Neutrophil (primary cell): ENCODE results near the gene MFAP2.

Experiments used
- H3K27ac ChIP-seq: fragments of 200-600 bp; sonication (generic); 2 replicates; pipeline ENCODE4 v1.5.1; 2016; ENCODE audit warnings: mild to moderate bottlenecking, moderate library complexity
- H3K27me3 ChIP-seq: fragments of 200-600 bp; sonication (generic); 2 replicates; pipeline ENCODE4 v1.6.0; 2016; ENCODE audit warnings: mild to moderate bottlenecking
- H3K36me3 ChIP-seq: fragments of 200-600 bp; sonication (generic); 2 replicates; pipeline ENCODE4 v1.5.1; 2017
- H3K4me1 ChIP-seq, 2 experiments: fragments of 200-600 bp in 1 of 2; sonication (generic) in 1 of 2; 1 replicate in 1 of 2; 2 replicates in 1 of 2; pipeline versions ENCODE4 v1.5.1 to v1.6.1; 2013 to 2016; ENCODE audit warnings: low read depth in 1 of 2, low read length in 1 of 2, mild to moderate bottlenecking in 1 of 2, moderate library complexity in 1 of 2; ENCODE audit not compliant: control insufficient read depth in 1 of 2, insufficient read depth in 1 of 2
- H3K4me3 ChIP-seq, 2 experiments: fragments of 200-600 bp in 1 of 2; sonication (generic) in 1 of 2; 1 replicate in 1 of 2; 2 replicates in 1 of 2; pipeline ENCODE4 v1.5.1; 2013 to 2016; ENCODE audit warnings: low read depth in 1 of 2, low read length in 1 of 2, mild to moderate bottlenecking in 1 of 2, moderate library complexity in 1 of 2
- H3K9me3 ChIP-seq: fragments of 200-600 bp; sonication (generic); 2 replicates; pipeline ENCODE4 v1.5.1; 2016
- CTCF ChIP-seq: fragments of 200-600 bp; sonication (generic); IDR thresholded peaks from 2 replicates; pipeline ENCODE4 v1.5.1; 2016; ENCODE audit warnings: antibody characterized with exemption

Gene MFAP2

DNA sequence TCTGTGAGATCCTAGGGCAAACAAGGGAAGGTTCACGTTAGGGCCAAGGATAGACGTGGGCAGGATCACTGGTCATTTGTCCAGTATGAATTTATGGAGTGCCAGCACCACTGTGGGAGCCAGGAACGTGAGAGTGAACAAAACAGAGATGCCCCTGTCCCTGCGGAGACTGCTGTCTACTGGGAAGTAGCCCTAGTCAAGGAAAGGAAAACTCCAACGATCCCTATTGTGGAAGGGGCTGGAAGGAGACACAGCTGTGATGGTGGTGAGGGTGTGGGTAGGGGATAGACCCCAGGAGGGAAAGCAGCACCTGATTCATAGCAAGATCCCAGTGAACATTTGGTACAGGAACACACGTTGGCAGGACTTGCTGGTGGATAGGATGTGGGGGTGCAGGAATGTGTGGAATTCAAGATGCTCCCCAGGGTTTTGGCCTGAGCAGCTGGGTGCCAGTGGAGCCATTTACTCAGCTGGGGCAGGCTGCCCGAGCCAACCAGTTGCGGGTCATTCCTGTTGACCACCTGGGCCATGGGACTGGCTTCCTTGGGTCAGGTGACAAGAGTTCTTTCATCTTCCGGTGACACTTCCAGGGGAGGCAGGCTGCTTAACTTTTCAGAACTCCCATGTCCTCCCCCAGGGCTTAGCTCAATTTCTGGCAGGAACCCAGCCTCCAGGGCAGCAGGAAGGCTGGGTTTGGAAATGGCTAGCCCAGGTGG lies 32.5 kb upstream of the MFAP2 start:
- no peaks in the 10 kb centered on the region for H3K9me3 ChIP-seq
- peaks cover 2% of the 10 kb centered on the region for H3K36me3 ChIP-seq
- peak overlapping the region in 1 of 2 experiments; percentile 68 for H3K4me3 ChIP-seq
- H3K4me1 ChIP-seq: peaks cover 65 to 69% of the 10 kb centered on the region in 2 experiments
- peak overlapping the region; percentile 73 for H3K27ac ChIP-seq
- H3K27me3 ChIP-seq: no peaks in the 10 kb centered on the region
- TF ChIP-seq CTCF: no peak

- H3K9me3 ChIP-seq: no peaks in the 10 kb centered on the region
- no peak for TF ChIP-seq CTCF
- H3K4me3 ChIP-seq: peak within 1 kb of the TSS; percentile 68 to 71
- no peaks in the 10 kb centered on the region for H3K36me3 ChIP-seq
- no peaks in the 10 kb centered on the region for H3K27me3 ChIP-seq
- H3K27ac ChIP-seq: peak within 1 kb of the TSS; percentile 45
- H3K4me1 ChIP-seq: peaks cover 65 to 69% of the 10 kb centered on the region in 2 experiments
Measured at GRCh38 chr1:17011439-17012307, 31.3 kb upstream of the MFAP2 start, which contains the start of gene ATP13A2. ATP13A2 (minus strand) TSS chr1:17011928; CDS start chr1:17011738, 190 bp downstream.

- H3K27ac ChIP-seq: peak overlapping the region; percentile 45
- no peak for TF ChIP-seq CTCF
- peaks cover 63 to 65% of the 10 kb centered on the region in 2 experiments for H3K4me1 ChIP-seq
- H3K36me3 ChIP-seq: no peaks in the 10 kb centered on the region
- no peaks in the 10 kb centered on the region for H3K27me3 ChIP-seq
- peak overlapping the region; percentile 68 to 71 for H3K4me3 ChIP-seq
- H3K9me3 ChIP-seq: no peaks in the 10 kb centered on the region
Measured at GRCh38 chr1:17011092-17011438, 30.6 kb upstream of the MFAP2 start.

- peaks cover 50 to 51% of the 10 kb centered on the region in 2 experiments for H3K4me1 ChIP-seq
- H3K4me3 ChIP-seq: no peak overlapping the region
- no peaks in the 10 kb centered on the region for H3K27me3 ChIP-seq
- H3K27ac ChIP-seq: peak overlapping the region; percentile 45
- peaks cover 12% of the 10 kb centered on the region for H3K36me3 ChIP-seq
- no peaks in the 10 kb centered on the region for H3K9me3 ChIP-seq
- TF ChIP-seq CTCF: no peak
Measured at GRCh38 chr1:17009706-17010105, 29.3 kb upstream of the MFAP2 start.

- H3K4me3 ChIP-seq: no peak overlapping the region
- H3K9me3 ChIP-seq: no peaks in the 10 kb centered on the region
- no peak for TF ChIP-seq CTCF
- H3K4me1 ChIP-seq: peaks cover 36 to 38% of the 10 kb centered on the region in 2 experiments
- no peaks in the 10 kb centered on the region for H3K27me3 ChIP-seq
- no peak overlapping the region for H3K27ac ChIP-seq
- H3K36me3 ChIP-seq: peaks cover 23% of the 10 kb centered on the region
Measured at GRCh38 chr1:17008208-17008855, 27.9 kb upstream of the MFAP2 start.
